ENCODE results near the gene ZCCHC2. TPM values are rescaled to one million over a fixed set of nuclear protein-coding genes. Genes with fewer than 3 reads are reported as not detected.

Gene ZCCHC2
- total and polyA plus RNA-seq, 2 of the 8 experiments (the other 6 are each of a cell fraction or from before 2014, with no cell fraction given) = 13.5 to 18.6 TPM

- no peak overlapping the region for H4K5ac ChIP-seq (ENCODE audit: insufficient read length, low read depth, low read length)
- H3K4me1 ChIP-seq (replicated peaks in 1 of 4; ENCODE audit: control insufficient read depth in 3 of 4, insufficient read depth in 4 of 4, low read length in 3 of 4) = peaks cover 10 to 24% (median 19%) of the 10 kb centered on the region in 4 experiments
- H3K18ac ChIP-seq (ENCODE audit: extremely low read depth, low read length) = no peak overlapping the region
- no peak overlapping the region for H4K8ac ChIP-seq (ENCODE audit: extremely low read depth, insufficient read depth, low read length)
- H3K36me3 ChIP-seq (ENCODE audit: control insufficient read depth in 2 of 4, insufficient read depth in 4 of 4, low read length in 3 of 4) = no peaks in the 10 kb centered on the region
- H3K4me2 ChIP-seq (ENCODE audit: insufficient read depth in 1 of 2, low read depth in 2 of 2, low read length in 2 of 2) = no peak overlapping the region
- H2BK5ac ChIP-seq (ENCODE audit: low read depth, low read length) = no peak overlapping the region
- no peaks in the 10 kb centered on the region for H4K20me1 ChIP-seq (replicated peaks in 1 of 2; ENCODE audit: control insufficient read depth in 1 of 2, insufficient read depth in 2 of 2, low read length in 2 of 2)
- H3K79me2 ChIP-seq (ENCODE audit: control insufficient read depth in 1 of 2, insufficient read depth in 2 of 2, low read length in 2 of 2) = no peaks in the 10 kb centered on the region
- H2BK15ac ChIP-seq (ENCODE audit: low read length) = no peak overlapping the region
- H3K4me3 ChIP-seq (ENCODE audit: extremely low read depth in 1 of 4, insufficient read depth in 2 of 4, low read depth in 3 of 4, low read length in 4 of 4) = no peak overlapping the region
- no peak overlapping the region for H2BK120ac ChIP-seq (replicated peaks; ENCODE audit: low read depth, low read length)
- peaks cover 2% of the 10 kb centered on the region for H3K23me2 ChIP-seq (ENCODE audit: low read depth, low read length)
- no peak overlapping the region for H2BK12ac ChIP-seq (ENCODE audit: low read depth, low read length)
- no peak overlapping the region for H3K14ac ChIP-seq (ENCODE audit: insufficient read length)
- H3K79me1 ChIP-seq (ENCODE audit: low read depth, low read length) = no peaks in the 10 kb centered on the region
- H3K9me3 ChIP-seq (ENCODE audit: insufficient read depth in 2 of 2, low read depth in 1 of 2, low read length in 1 of 2) = no peaks in the 10 kb centered on the region
- no peak overlapping the region for H3K23ac ChIP-seq (ENCODE audit: insufficient read length)
- no peak overlapping the region for H3K4ac ChIP-seq (replicated peaks; ENCODE audit: insufficient read length, low read depth, low read length)
- POLR2A ChIA-PET (ENCODE audit: partially characterized antibody) = no interaction called here
- no peak overlapping the region for H3K27ac ChIP-seq (ENCODE audit: low read depth, low read length)
- H2AK5ac ChIP-seq (ENCODE audit: low read depth, low read length) = no peak overlapping the region
- H4K91ac ChIP-seq (replicated peaks; ENCODE audit: insufficient read length, low read length) = no peak overlapping the region
- H3K9ac ChIP-seq (replicated peaks in 1 of 4; ENCODE audit: extremely low read depth in 1 of 4, low read depth in 3 of 4, low read length in 3 of 4) = no peak overlapping the region
- no peak overlapping the region for H2AFZ ChIP-seq (ENCODE audit: low read length)
- H3K27me3 ChIP-seq (replicated peaks in 1 of 4; ENCODE audit: control insufficient read depth in 3 of 4, extremely low read depth in 1 of 4, insufficient read depth in 3 of 4, low read length in 3 of 4) = peaks cover 0 to 3% (median 0%) of the 10 kb centered on the region in 4 experiments; a peak in 1 of 7 replicates
- no peak for FAIRE-seq
- no peak for DNase-seq (ENCODE audit: low read depth in 1 of 2, low spot score in 2 of 2)
- H3K56ac ChIP-seq (replicated peaks; ENCODE audit: insufficient read length, low read depth, low read length) = no peak overlapping the region
- WGBS, 2 experiments (ENCODE audit: extremely low coverage in 1 of 2, insufficient coverage in 1 of 2, insufficient read length in 1 of 2, insufficient replicate concordance in 2 of 2, low coverage in 1 of 2, low lambda C conversion rate in 2 of 2, missing lambda C conversion rate in 1 of 2) = 90% methylated on average over 9 of the region's 9 CpGs; no CpG with 5 or more reads in 1 of the 2 experiments
- CTCF ChIA-PET (ENCODE audit: partially characterized antibody) = interaction anchor here (0.7 to 1.7 kb wide), 5 partner anchors 22 to 374 kb away, joined by 3 to 6 read pairs (median 4); no protein-coding TSS in a partner anchor
- H2BK20ac ChIP-seq (ENCODE audit: low read length) = no peak overlapping the region
- no peak for TF ChIP-seq FOSL1 (IDR thresholded peaks at IDR 0.05; ENCODE audit: insufficient read depth, low read depth, low read length)
- TF ChIP-seq, protein P1, sequence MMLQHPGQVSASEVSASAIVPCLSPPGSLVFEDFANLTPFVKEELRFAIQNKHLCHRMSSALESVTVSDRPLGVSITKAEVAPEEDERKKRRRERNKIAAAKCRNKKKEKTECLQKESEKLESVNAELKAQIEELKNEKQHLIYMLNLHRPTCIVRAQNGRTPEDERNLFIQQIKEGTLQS (IDR thresholded peaks at IDR 0.05; ENCODE audit: insufficient read depth, low read depth, low read length) = no peak
- TF ChIP-seq GABPA (IDR thresholded peaks at IDR 0.05; ENCODE audit: borderline replicate concordance, insufficient read depth, low read length) = no peak
- TF ChIP-seq JUND (IDR thresholded peaks at IDR 0.05; ENCODE audit: low read length) = no peak
- no peak for TF ChIP-seq CEBPB (IDR thresholded peaks at IDR 0.05; ENCODE audit: low read depth, low read length)
- no peak for TF ChIP-seq HDAC2 (IDR thresholded peaks at IDR 0.05; ENCODE audit: borderline replicate concordance in 1 of 2, low read depth in 2 of 2, low read length in 2 of 2)
- TF ChIP-seq SIX5 (IDR thresholded peaks at IDR 0.05; ENCODE audit: low read depth, low read length) = no peak
- TF ChIP-seq NRF1 (IDR thresholded peaks at IDR 0.05; ENCODE audit: low read depth, low read length) = no peak
- no peak for TF ChIP-seq POU5F1 (IDR thresholded peaks at IDR 0.05; ENCODE audit: low read depth, low read length)
- TF ChIP-seq, protein P2, sequence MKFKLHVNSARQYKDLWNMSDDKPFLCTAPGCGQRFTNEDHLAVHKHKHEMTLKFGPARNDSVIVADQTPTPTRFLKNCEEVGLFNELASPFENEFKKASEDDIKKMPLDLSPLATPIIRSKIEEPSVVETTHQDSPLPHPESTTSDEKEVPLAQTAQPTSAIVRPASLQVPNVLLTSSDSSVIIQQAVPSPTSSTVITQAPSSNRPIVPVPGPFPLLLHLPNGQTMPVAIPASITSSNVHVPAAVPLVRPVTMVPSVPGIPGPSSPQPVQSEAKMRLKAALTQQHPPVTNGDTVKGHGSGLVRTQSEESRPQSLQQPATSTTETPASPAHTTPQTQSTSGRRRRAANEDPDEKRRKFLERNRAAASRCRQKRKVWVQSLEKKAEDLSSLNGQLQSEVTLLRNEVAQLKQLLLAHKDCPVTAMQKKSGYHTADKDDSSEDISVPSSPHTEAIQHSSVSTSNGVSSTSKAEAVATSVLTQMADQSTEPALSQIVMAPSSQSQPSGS (IDR thresholded peaks at IDR 0.05; ENCODE audit: low read length) = no peak
Measured at GRCh38 chr18:62607708-62608428, 85.0 kb downstream of the ZCCHC2 start.
